Caco-2 (cell line): ENCODE data around the gene KLHL13. TPM values are rescaled to one million over a fixed set of nuclear protein-coding genes. Genes with fewer than 3 reads are reported as not detected.

Source experiments
- BruUV-seq: library from RNA; stranded (reverse); fragments of 400-500 nt; replicated peaks from 2 replicates; lab custom pipeline; 2021; lab: Mats Ljungman, UMichigan
- CTCF ChIA-PET: fragments of 300-600 bp; sonication (Branson Sonifier 250); formaldehyde crosslinking; loops from one replicate; lab custom pipeline; 2022; ENCODE audit warnings: antibody characterized with exemption; lab: Charles Lee
- POLR2A ChIA-PET: fragments of 300-600 bp; sonication (Branson Sonifier 250); formaldehyde crosslinking; loops from one replicate; lab custom pipeline; 2022; ENCODE audit warnings: antibody characterized with exemption; lab: Charles Lee
- DNase-seq, 2 experiments: peaks; one replicate each; pipeline versions ENCODE4 v3.0.0 to v3.0.0-alpha.2; 2020 to 2022
- H3K27me3 ChIP-seq: replicated peaks from 2 replicates; pipeline ENCODE4 v1.6.0; 2011; ENCODE audit warnings: low read length; ENCODE audit not compliant: control insufficient read depth, insufficient read depth
- H3K36me3 ChIP-seq: 2 replicates; pipeline ENCODE4 v1.5.1; 2011; ENCODE audit warnings: low read length; ENCODE audit not compliant: control insufficient read depth, insufficient read depth
- H3K4me1 ChIP-seq: fragments of 250-450 bp; sonication (Bioruptor Pico); 2 replicates; pipeline ENCODE4 v1.5.1; 2020; ENCODE audit warnings: mild to moderate bottlenecking
- H3K4me3 ChIP-seq: 2 replicates; pipeline ENCODE4 v1.5.1; 2011; ENCODE audit warnings: low read depth, mild to moderate bottlenecking, control low read depth, low read length
- H3K9me3 ChIP-seq: fragments of 250-450 bp; sonication (Bioruptor Pico); 2 replicates; pipeline ENCODE4 v1.5.1; 2020; ENCODE audit warnings: mild to moderate bottlenecking, moderate library complexity
- H3K27ac Mint-ChIP-seq: one replicate; pipeline ENCODE4 v1.8.0; 2022; ENCODE audit warnings: mixed read lengths; ENCODE audit not compliant: unreplicated experiment
- H3K27me3 Mint-ChIP-seq: one replicate; pipeline ENCODE4 v1.8.0; 2022; ENCODE audit warnings: mixed read lengths; ENCODE audit not compliant: insufficient read depth, unreplicated experiment
- H3K36me3 Mint-ChIP-seq: one replicate; pipeline ENCODE4 v1.8.0; 2022; ENCODE audit warnings: mild to moderate bottlenecking, mixed read lengths; ENCODE audit not compliant: insufficient read depth, unreplicated experiment
- H3K4me1 Mint-ChIP-seq: one replicate; pipeline ENCODE4 v1.8.0; 2022; ENCODE audit warnings: low read depth, mixed read lengths; ENCODE audit not compliant: unreplicated experiment
- H3K4me3 Mint-ChIP-seq: one replicate; pipeline ENCODE4 v1.8.0; 2022; ENCODE audit warnings: mild to moderate bottlenecking, moderate library complexity, mixed read lengths; ENCODE audit not compliant: unreplicated experiment
- H3K9me3 Mint-ChIP-seq: one replicate; pipeline ENCODE4 v1.8.0; 2022; ENCODE audit warnings: mixed read lengths; ENCODE audit not compliant: unreplicated experiment
- intact Hi-C: fragments of 100-400 bp; cut with micrococcal nuclease; formaldehyde crosslinking; loops from one replicate; pipeline ENCODE4 v1.10.0; 2022; ENCODE audit not compliant: unreplicated experiment
- total RNA-seq: library from RNA; stranded (reverse); gene quantifications from 2 replicates; pipeline ENCODE4 v1.2.3, GENCODE V29; 2022
- TF ChIP-seq, protein P1 (sequence below), 2 experiments: fragments of 200-600 bp in 1 of 2; IDR thresholded peaks; 1 replicate in 1 of 2; 2 replicates in 1 of 2; pipeline versions ENCODE4 v1.5.1 to v1.8.0; 2011 to 2022; ENCODE audit warnings: antibody characterized with exemption in 1 of 2, control low read depth in 1 of 2, inconsistent platforms in 1 of 2, low read depth in 1 of 2, low read length in 1 of 2, mild to moderate bottlenecking in 1 of 2, moderate library complexity in 1 of 2; ENCODE audit not compliant: insufficient read depth in 1 of 2, severe bottlenecking in 1 of 2, unreplicated experiment in 1 of 2

Gene KLHL13
- total RNA-seq, 1 experiment from 2014 or later: 9.1 TPM

GRCh38 chrX:117996408-117996807, 120.2 kb downstream of the KLHL13 start:
- Mint-ChIP-seq H3K4me1 (peaks cover 8% of the 10 kb centered on the region), H3K4me3 (no peak overlapping the region), H3K27ac (no peak overlapping the region), H3K9me3 (no peaks in the 10 kb centered on the region), H3K27me3 (no peaks in the 10 kb centered on the region), H3K36me3 (no peaks in the 10 kb centered on the region)
- intact Hi-C loops: loop anchor here (2.0 kb wide), 1 partner anchor 186 kb away; no protein-coding TSS in a partner anchor
- Histone ChIP-seq H3K9me3 (no peaks in the 10 kb centered on the region), H3K4me3 (no peak overlapping the region), H3K27me3 (no peaks in the 10 kb centered on the region), H3K4me1 (no peaks in the 10 kb centered on the region), H3K36me3 (no peaks in the 10 kb centered on the region)
- DNase-seq: no peak
- ChIA-PET POLR2A (no interaction called here), CTCF (interaction anchor here (0.6 to 1.8 kb wide), 2 partner anchors 229 to 285 kb away, joined by 5 to 7 read pairs; no protein-coding TSS in a partner anchor)
- TF ChIP-seq, protein P1, sequence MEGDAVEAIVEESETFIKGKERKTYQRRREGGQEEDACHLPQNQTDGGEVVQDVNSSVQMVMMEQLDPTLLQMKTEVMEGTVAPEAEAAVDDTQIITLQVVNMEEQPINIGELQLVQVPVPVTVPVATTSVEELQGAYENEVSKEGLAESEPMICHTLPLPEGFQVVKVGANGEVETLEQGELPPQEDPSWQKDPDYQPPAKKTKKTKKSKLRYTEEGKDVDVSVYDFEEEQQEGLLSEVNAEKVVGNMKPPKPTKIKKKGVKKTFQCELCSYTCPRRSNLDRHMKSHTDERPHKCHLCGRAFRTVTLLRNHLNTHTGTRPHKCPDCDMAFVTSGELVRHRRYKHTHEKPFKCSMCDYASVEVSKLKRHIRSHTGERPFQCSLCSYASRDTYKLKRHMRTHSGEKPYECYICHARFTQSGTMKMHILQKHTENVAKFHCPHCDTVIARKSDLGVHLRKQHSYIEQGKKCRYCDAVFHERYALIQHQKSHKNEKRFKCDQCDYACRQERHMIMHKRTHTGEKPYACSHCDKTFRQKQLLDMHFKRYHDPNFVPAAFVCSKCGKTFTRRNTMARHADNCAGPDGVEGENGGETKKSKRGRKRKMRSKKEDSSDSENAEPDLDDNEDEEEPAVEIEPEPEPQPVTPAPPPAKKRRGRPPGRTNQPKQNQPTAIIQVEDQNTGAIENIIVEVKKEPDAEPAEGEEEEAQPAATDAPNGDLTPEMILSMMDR (IDR thresholded peaks at IDR 0.05; ENCODE audit: insufficient read depth in 1 of 2, low read depth in 1 of 2, low read length in 1 of 2, severe bottlenecking in 1 of 2, unreplicated experiment in 1 of 2): no peak
- no TSS peak for BruUV-seq

GRCh38 chrX:117995378-117995777, 121.2 kb downstream of the KLHL13 start:
- Mint-ChIP-seq H3K27me3 (no peaks in the 10 kb centered on the region), H3K36me3 (no peaks in the 10 kb centered on the region), H3K27ac (no peak overlapping the region), H3K9me3 (no peaks in the 10 kb centered on the region), H3K4me1 (peaks cover 8% of the 10 kb centered on the region), H3K4me3 (no peak overlapping the region)
- no peak overlapping the region for H3K4me3 ChIP-seq
- TF ChIP-seq, protein P1 (IDR thresholded peaks at IDR 0.05; ENCODE audit: insufficient read depth in 1 of 2, low read depth in 1 of 2, low read length in 1 of 2, severe bottlenecking in 1 of 2, unreplicated experiment in 1 of 2): no peak
- no TSS peak for BruUV-seq
- no peak for DNase-seq
- POLR2A ChIA-PET: no interaction called here
- no peaks in the 10 kb centered on the region for H3K4me1 ChIP-seq
- intact Hi-C loops: no loop called here
- CTCF ChIA-PET: interaction anchor here (1.8 kb wide), 1 partner anchor 230 kb away, joined by 7 read pairs; no protein-coding TSS in a partner anchor
- H3K27me3 ChIP-seq: no peaks in the 10 kb centered on the region
- H3K9me3 ChIP-seq: no peaks in the 10 kb centered on the region
- H3K36me3 ChIP-seq: no peaks in the 10 kb centered on the region

DNA sequence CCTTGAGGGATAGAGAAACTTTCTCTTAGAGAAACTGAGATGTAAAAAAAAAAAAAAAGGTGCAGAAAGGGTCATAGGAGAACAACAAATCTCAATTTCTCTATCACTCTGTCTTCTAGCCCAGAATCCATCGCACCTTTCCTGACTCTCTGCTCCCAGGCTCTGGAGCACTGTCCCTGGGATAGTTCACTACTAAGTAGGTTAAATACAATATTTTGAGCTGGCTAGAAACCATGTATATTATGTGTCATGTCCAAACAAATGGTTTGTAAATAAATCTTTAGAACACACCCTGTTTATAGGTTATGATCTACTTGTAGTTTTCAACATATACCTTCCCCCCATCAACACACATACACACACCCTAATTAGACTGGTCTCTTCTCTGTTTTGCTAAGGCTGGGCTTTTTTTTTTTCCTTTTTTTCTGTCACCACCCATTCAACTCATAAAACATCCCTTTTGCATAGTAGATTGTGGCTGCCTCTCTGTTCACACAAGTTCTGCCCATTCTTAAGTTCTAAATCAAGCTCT, 124.4 kb downstream of the KLHL13 start:
- Histone ChIP-seq H3K9me3 (no peaks in the 10 kb centered on the region), H3K4me3 (no peak overlapping the region), H3K4me1 (no peaks in the 10 kb centered on the region), H3K36me3 (no peaks in the 10 kb centered on the region), H3K27me3 (no peaks in the 10 kb centered on the region)
- TF ChIP-seq, protein P1 (IDR thresholded peaks at IDR 0.05; ENCODE audit: insufficient read depth in 1 of 2, low read depth in 1 of 2, low read length in 1 of 2, severe bottlenecking in 1 of 2, unreplicated experiment in 1 of 2): no peak
- no peaks in the 10 kb centered on the region for H3K27me3 Mint-ChIP-seq
- H3K27ac Mint-ChIP-seq: no peak overlapping the region
- intact Hi-C loops: no loop called here
- no peaks in the 10 kb centered on the region for H3K36me3 Mint-ChIP-seq
- CTCF ChIA-PET: interaction anchor here (0.7 kb wide), 1 partner anchor 350 kb away, joined by 5 read pairs; no protein-coding TSS in a partner anchor
- no TSS peak for BruUV-seq
- POLR2A ChIA-PET: no interaction called here
- peaks cover 8% of the 10 kb centered on the region for H3K4me1 Mint-ChIP-seq
- no peaks in the 10 kb centered on the region for H3K9me3 Mint-ChIP-seq
- DNase-seq: no peak
- no peak overlapping the region for H3K4me3 Mint-ChIP-seq
